H9 (cell line): ENCODE measurements around the gene DHX38. TPM values are rescaled to one million over a fixed set of nuclear protein-coding genes. Genes with fewer than 3 reads are reported as not detected.

ENCODE experiments used
- DNase-seq: peaks from one replicate; pipeline ENCODE4 v3.0.0-alpha.2; 2017
- H2AFZ ChIP-seq: one replicate; pipeline ENCODE4 v1.6.1; 2013; ENCODE audit warnings: mild to moderate bottlenecking, low read length, control low read depth, moderate library complexity
- H2AK5ac ChIP-seq: 2 replicates; pipeline ENCODE4 v1.6.1; 2013; ENCODE audit warnings: low read length, control low read depth, mixed read lengths; ENCODE audit not compliant: insufficient read length
- H2BK120ac ChIP-seq: one replicate; pipeline ENCODE4 v1.6.1; 2013; ENCODE audit warnings: low read depth, mild to moderate bottlenecking, low read length, control low read depth, inconsistent platforms; ENCODE audit not compliant: poor library complexity, severe bottlenecking
- H2BK12ac ChIP-seq: 2 replicates; pipeline ENCODE4 v1.6.1; 2013; ENCODE audit warnings: low read length, control low read depth, mixed read lengths, low read depth; ENCODE audit not compliant: insufficient read length
- H2BK15ac ChIP-seq: 2 replicates; pipeline ENCODE4 v1.6.1; 2013; ENCODE audit warnings: low read depth, low read length, control low read depth
- H2BK20ac ChIP-seq: one replicate; pipeline ENCODE4 v1.6.1; 2013; ENCODE audit warnings: low read depth, mild to moderate bottlenecking, low read length, control low read depth, inconsistent platforms; ENCODE audit not compliant: poor library complexity, severe bottlenecking
- H2BK5ac ChIP-seq: 2 replicates; pipeline ENCODE4 v1.6.1; 2013; ENCODE audit warnings: low read length, control low read depth, mixed read lengths; ENCODE audit not compliant: insufficient read length
- H3K14ac ChIP-seq: 2 replicates; pipeline ENCODE4 v1.6.1; 2013; ENCODE audit warnings: low read length, control low read depth; ENCODE audit not compliant: insufficient read depth
- H3K18ac ChIP-seq: 2 replicates; pipeline ENCODE4 v1.6.1; 2013; ENCODE audit warnings: low read depth, mild to moderate bottlenecking, mixed read lengths, low read length, control low read depth; ENCODE audit not compliant: insufficient read length
- H3K23ac ChIP-seq: 2 replicates; pipeline ENCODE4 v1.6.1; 2013; ENCODE audit warnings: low read length, control low read depth, mixed read lengths, low read depth; ENCODE audit not compliant: insufficient read length
- H3K23me2 ChIP-seq: 2 replicates; pipeline ENCODE4 v1.6.1; 2013; ENCODE audit warnings: low read depth, mild to moderate bottlenecking, mixed read lengths, low read length, control low read depth; ENCODE audit not compliant: insufficient read length, poor library complexity, severe bottlenecking
- H3K27ac ChIP-seq: 2 replicates; pipeline ENCODE4 v1.5.1; 2013; ENCODE audit warnings: low read length, control low read depth, mixed read lengths, low read depth; ENCODE audit not compliant: insufficient read length
- H3K27me3 ChIP-seq: 2 replicates; pipeline ENCODE4 v1.6.1; 2013; ENCODE audit warnings: low read length, control low read depth, inconsistent platforms; ENCODE audit not compliant: insufficient read depth
- H3K4ac ChIP-seq: 2 replicates; pipeline ENCODE4 v1.6.1; 2013; ENCODE audit warnings: low read depth, mild to moderate bottlenecking, control low read depth, inconsistent platforms, low read length, moderate library complexity
- H3K4me1 ChIP-seq: 2 replicates; pipeline ENCODE4 v1.6.1; 2013; ENCODE audit warnings: low read length, control low read depth, inconsistent platforms; ENCODE audit not compliant: insufficient read depth
- H3K4me2 ChIP-seq: 2 replicates; pipeline ENCODE4 v1.6.1; 2013; ENCODE audit warnings: low read length, control low read depth, mixed read lengths; ENCODE audit not compliant: insufficient read length, insufficient read depth
- H3K56ac ChIP-seq: 2 replicates; pipeline ENCODE4 v1.6.1; 2013; ENCODE audit warnings: low read depth, mild to moderate bottlenecking, mixed read lengths, low read length, control low read depth; ENCODE audit not compliant: insufficient read length
- H3K79me1 ChIP-seq: 2 replicates; pipeline ENCODE4 v1.6.1; 2013; ENCODE audit warnings: low read depth, mild to moderate bottlenecking, moderate library complexity, low read length, control low read depth, inconsistent platforms; ENCODE audit not compliant: insufficient read depth, poor library complexity, severe bottlenecking
- H3K79me2 ChIP-seq: 2 replicates; pipeline ENCODE4 v1.6.1; 2013; ENCODE audit warnings: low read length, control low read depth, inconsistent platforms; ENCODE audit not compliant: insufficient read depth
- H3K9ac ChIP-seq: 2 replicates; pipeline ENCODE4 v1.6.1; 2013; ENCODE audit warnings: low read length, control low read depth, mixed read lengths; ENCODE audit not compliant: insufficient read length; ENCODE audit errors: extremely low read depth
- H3K9me3 ChIP-seq: one replicate; pipeline ENCODE4 v1.6.1; 2013; ENCODE audit warnings: low read depth, low read length, inconsistent platforms; ENCODE audit not compliant: control insufficient read depth
- H3T11ph ChIP-seq: one replicate; pipeline ENCODE4 v1.6.1; 2013; ENCODE audit warnings: mild to moderate bottlenecking, low read length, control low read depth, inconsistent platforms
- H4K20me1 ChIP-seq: one replicate; pipeline ENCODE4 v1.6.1; 2013; ENCODE audit not compliant: control insufficient read depth, insufficient read length, insufficient read depth
- H4K5ac ChIP-seq: 2 replicates; pipeline ENCODE4 v1.6.1; 2013; ENCODE audit warnings: low read depth, mild to moderate bottlenecking, mixed read lengths, low read length, control low read depth; ENCODE audit not compliant: insufficient read length
- H4K8ac ChIP-seq: replicated peaks from 2 replicates; pipeline ENCODE4 v1.6.1; 2013; ENCODE audit warnings: low read length, control low read depth, mixed read lengths, low read depth; ENCODE audit not compliant: insufficient read length
- H4K91ac ChIP-seq: 2 replicates; pipeline ENCODE4 v1.6.1; 2013; ENCODE audit warnings: low read depth, mild to moderate bottlenecking, moderate library complexity, mixed read lengths, low read length, control low read depth; ENCODE audit not compliant: insufficient read length
- H3K27ac Mint-ChIP-seq, 3 experiments: 2 replicates in 2 of 3; 3 replicates in 1 of 3; pipeline ENCODE4 v1.8.0; 2020 to 2021; ENCODE audit warnings: mixed read lengths in 3 of 3, mild to moderate bottlenecking in 1 of 3, moderate library complexity in 1 of 3
- H3K27me3 Mint-ChIP-seq: 2 replicates; pipeline ENCODE4 v1.8.0; 2021; ENCODE audit warnings: low read depth, mild to moderate bottlenecking, moderate library complexity, mixed read lengths
- H3K36me3 Mint-ChIP-seq, 3 experiments: 2 replicates in 2 of 3; 3 replicates in 1 of 3; pipeline ENCODE4 v1.8.0; 2020 to 2021; ENCODE audit warnings: low read depth in 3 of 3, mixed read lengths in 3 of 3; ENCODE audit not compliant: insufficient read depth in 1 of 3
- H3K4me1 Mint-ChIP-seq, 2 experiments: 2 replicates each; pipeline ENCODE4 v1.8.0; 2020; ENCODE audit warnings: mixed read lengths in 2 of 2
- H3K4me3 Mint-ChIP-seq, 2 experiments: 2 replicates in 1 of 2; 3 replicates in 1 of 2; pipeline ENCODE4 v1.8.0; 2020 to 2021; ENCODE audit warnings: mild to moderate bottlenecking in 2 of 2, mixed read lengths in 2 of 2, moderate library complexity in 1 of 2
- H3K9me3 Mint-ChIP-seq, 2 experiments: 2 replicates in 1 of 2; 3 replicates in 1 of 2; pipeline ENCODE4 v1.8.0; 2020; ENCODE audit warnings: mild to moderate bottlenecking in 2 of 2, mixed read lengths in 2 of 2, moderate library complexity in 1 of 2
- CTCF ChIP-seq: fragments of 200-600 bp; sonication (generic); conservative IDR thresholded peaks from 3 replicates; pipeline ENCODE4 v1.8.0; 2021; ENCODE audit warnings: antibody characterized with exemption, mild to moderate bottlenecking
- WGBS: extraction: QIAGEN DNeasy Blood & Tissue Kit; methylation state at CpG from one replicate; pipeline ENCODE4 v1.1.7; 2013; ENCODE audit warnings: missing lambda C conversion rate, low lambda C conversion rate, mixed read lengths; ENCODE audit not compliant: insufficient read length; ENCODE audit errors: extremely low coverage; 5-methylcytosine and 5-hydroxymethylcytosine counted together
- total RNA-seq: library from RNA; stranded (reverse); gene quantifications from 2 replicates; pipeline ENCODE4 v1.2.1, GENCODE V29; 2021

DHX38 gene
- total RNA-seq, 1 experiment from 2014 or later: 60.5 TPM

- Mint-ChIP-seq H3K36me3 (peaks cover 22 to 36% (median 35%) of the 10 kb centered on the region in 3 experiments), H3K27me3 (no peaks in the 10 kb centered on the region)
- no peak overlapping the region for H3K23ac ChIP-seq
These were observed 9.8 kb upstream of the DHX38 start for GRCh38 chr16:72083778-72084404.

More at GRCh38 chr16:72083778-72084404, 9.8 kb upstream of the DHX38 start:
- H3K27me3 ChIP-seq: no peaks in the 10 kb centered on the region
- WGBS: no CpG with 5 or more reads among the region's 3 CpGs
- no peaks in the 10 kb centered on the region for H3K23me2 ChIP-seq
- H3K14ac ChIP-seq: no peak overlapping the region
- H3K4me3 Mint-ChIP-seq: no peak overlapping the region
- H3K4me2 ChIP-seq: no peak overlapping the region
- no peak overlapping the region for H2AK5ac ChIP-seq
- H4K8ac ChIP-seq: no peak overlapping the region
- peaks cover 4 to 5% of the 10 kb centered on the region in 2 experiments; a peak in 3 of 5 replicates for H3K9me3 Mint-ChIP-seq
- H3K9ac ChIP-seq: no peak overlapping the region
- H3K18ac ChIP-seq: no peak overlapping the region
- DNase-seq: no peak
- no peak overlapping the region for H2BK12ac ChIP-seq
- no peaks in the 10 kb centered on the region for H4K20me1 ChIP-seq
- H4K91ac ChIP-seq: no peak overlapping the region
- no peak overlapping the region for H2AFZ ChIP-seq
- H3K4me1 ChIP-seq: no peaks in the 10 kb centered on the region
- no peak overlapping the region for H3K4ac ChIP-seq
- H3K79me1 ChIP-seq: no peaks in the 10 kb centered on the region
- no peak overlapping the region for H3T11ph ChIP-seq
- H3K79me2 ChIP-seq: no peaks in the 10 kb centered on the region
- no peak overlapping the region for H2BK5ac ChIP-seq
- H2BK20ac ChIP-seq: no peak overlapping the region
- no peak overlapping the region for H3K56ac ChIP-seq
- no peak overlapping the region for H3K27ac Mint-ChIP-seq
- no peak for TF ChIP-seq CTCF
- H3K27ac ChIP-seq: no peak overlapping the region
- H2BK120ac ChIP-seq: no peak overlapping the region
- H4K5ac ChIP-seq: no peak overlapping the region
- H3K9me3 ChIP-seq: peaks cover 7% of the 10 kb centered on the region
- H3K4me1 Mint-ChIP-seq: peaks cover 0 to 5% of the 10 kb centered on the region in 2 experiments; a peak in 2 of 4 replicates
- no peak overlapping the region for H2BK15ac ChIP-seq
